HepG2 (cell line): ENCODE results near the gene PCSK5. TPM values are rescaled to one million over a fixed set of nuclear protein-coding genes. Genes with fewer than 3 reads are reported as not detected.

Experiments
- BORCS8-MEF2B ChIP-seq: sonication (generic); formaldehyde crosslinking; IDR thresholded peaks from 2 replicates; pipeline ENCODE4 v1.8.0; 2022; ENCODE audit warnings: mild to moderate bottlenecking, missing genetic modification reagents
- CENPX ChIP-seq: sonication (generic); formaldehyde crosslinking; IDR thresholded peaks from 2 replicates; pipeline ENCODE4 v1.9.0; 2021; ENCODE audit warnings: mild to moderate bottlenecking, missing genetic modification reagents, moderate library complexity
- EZH2 ChIP-seq: conservative IDR thresholded peaks from 2 replicates; pipeline ENCODE4 v1.6.1; 2012; ENCODE audit warnings: mild to moderate bottlenecking, low read depth, low read length, moderate library complexity
- FOXA1 ChIP-seq, 2 experiments: fragments of 450-650 bp in 1 of 2; sonication (generic) in 1 of 2; formaldehyde crosslinking in 1 of 2; IDR thresholded peaks; 2 replicates each; pipeline versions ENCODE4 v1.4.0 to v1.6.1; 2016 to 2020; ENCODE audit warnings: missing genetic modification reagents in 1 of 2
- HMG20A ChIP-seq: IDR thresholded peaks from 2 replicates; pipeline ENCODE4 v1.6.1; 2016; ENCODE audit warnings: borderline replicate concordance
- IRF2 ChIP-seq: IDR thresholded peaks from 2 replicates; pipeline ENCODE4 v1.6.1; 2018; ENCODE audit warnings: missing genetic modification reagents, missing compliant biosample characterization
- PAWR ChIP-seq: sonication (generic); formaldehyde crosslinking; IDR thresholded peaks from 2 replicates; pipeline ENCODE4 v1.4.0; 2020; ENCODE audit warnings: missing genetic modification reagents, mild to moderate bottlenecking, borderline replicate concordance
- PPARG ChIP-seq: conservative IDR thresholded peaks from 2 replicates; pipeline ENCODE4 v1.6.1; 2016; ENCODE audit warnings: missing biosample characterization, missing genetic modification reagents
- RAD21 ChIP-seq: fragments of 450-650 bp; formaldehyde crosslinking; IDR thresholded peaks from 2 replicates; pipeline ENCODE4 v1.5.0; 2020; ENCODE audit warnings: mild to moderate bottlenecking
- SMAD3 ChIP-seq: sonication (generic); formaldehyde crosslinking; IDR thresholded peaks from 2 replicates; pipeline ENCODE4 v1.4.0; 2020; ENCODE audit warnings: missing genetic modification reagents
- SOX6 ChIP-seq, 2 experiments: fragments of 450-650 bp in 1 of 2; sonication (generic) in 1 of 2; formaldehyde crosslinking in 1 of 2; IDR thresholded peaks; 2 replicates each; pipeline versions ENCODE4 v1.4.0 to v1.6.1; 2017 to 2020; ENCODE audit warnings: antibody characterized with exemption in 1 of 2, mild to moderate bottlenecking in 1 of 2, missing genetic modification reagents in 1 of 2
- ZNF564 ChIP-seq: sonication (generic); formaldehyde crosslinking; IDR thresholded peaks from 2 replicates; pipeline ENCODE4 v1.8.1; 2023; ENCODE audit warnings: mild to moderate bottlenecking, missing genetic modification reagents
- ZNF607 ChIP-seq: sonication (generic); formaldehyde crosslinking; IDR thresholded peaks from 2 replicates; pipeline ENCODE4 v1.5.1; 2020; ENCODE audit warnings: missing genetic modification reagents, mild to moderate bottlenecking, borderline replicate concordance
- ZNF781 ChIP-seq: sonication (generic); formaldehyde crosslinking; IDR thresholded peaks from 2 replicates; pipeline ENCODE4 v1.5.1; 2020; ENCODE audit warnings: borderline replicate concordance, mild to moderate bottlenecking, missing genetic modification reagents; ENCODE audit errors: not compliant biosample characterization
- polyA plus RNA-seq, 8 experiments: library from polyadenylated mRNA; depleted of rRNA in 3 of 8; stranded (reverse) in 7 of 8; unstranded in 1 of 8; fragments of >200 nt; fragmentation: Illumina TruSeq in 4 of 8; extraction: Trizol in 4 of 8; gene quantifications; 2 replicates each; pipeline versions ENCODE4 v1.2.1 to v1.2.3, GENCODE V29; 2011 to 2016; ENCODE audit warnings: low read depth in 4 of 8, missing spikeins in 1 of 8, mixed read lengths in 1 of 8; ENCODE audit not compliant: insufficient read depth in 1 of 8
- total RNA-seq, 5 experiments: library from RNA; depleted of rRNA; stranded (reverse); fragments of >200 nt; fragmentation: Illumina TruSeq; extraction: Trizol; gene quantifications; 2 replicates each; pipeline ENCODE4 v1.2.3, GENCODE V29; 2016; ENCODE audit warnings: low read depth in 1 of 5
- TF ChIP-seq, protein P1 (sequence below): sonication (generic); formaldehyde crosslinking; conservative IDR thresholded peaks from 2 replicates; pipeline ENCODE4 v1.5.0; 2020; ENCODE audit warnings: missing genetic modification reagents
- TF ChIP-seq, protein P2 (sequence below): sonication (generic); formaldehyde crosslinking; IDR thresholded peaks from 2 replicates; pipeline ENCODE4 v1.4.0; 2020; ENCODE audit warnings: missing genetic modification reagents, mild to moderate bottlenecking, borderline replicate concordance
- TF ChIP-seq, protein P3 (sequence below): sonication (generic); formaldehyde crosslinking; IDR thresholded peaks from 2 replicates; pipeline ENCODE4 v1.4.0; 2020; ENCODE audit warnings: missing genetic modification reagents, borderline replicate concordance
- TF ChIP-seq, protein P4 (sequence below): sonication (generic); formaldehyde crosslinking; IDR thresholded peaks from 2 replicates; pipeline ENCODE4 v1.4.0; 2020; ENCODE audit warnings: missing genetic modification reagents
- TF ChIP-seq, protein P5 (sequence below): IDR thresholded peaks from 2 replicates; pipeline ENCODE4 v1.6.1; 2018; ENCODE audit warnings: missing genetic modification reagents, mild to moderate bottlenecking, missing compliant biosample characterization

Gene PCSK5
- total and polyA plus RNA-seq, 2 of the 13 experiments (the other 11 are each of a cell fraction or from before 2014, with no cell fraction given): 0.55 to 0.66 TPM

DNA sequence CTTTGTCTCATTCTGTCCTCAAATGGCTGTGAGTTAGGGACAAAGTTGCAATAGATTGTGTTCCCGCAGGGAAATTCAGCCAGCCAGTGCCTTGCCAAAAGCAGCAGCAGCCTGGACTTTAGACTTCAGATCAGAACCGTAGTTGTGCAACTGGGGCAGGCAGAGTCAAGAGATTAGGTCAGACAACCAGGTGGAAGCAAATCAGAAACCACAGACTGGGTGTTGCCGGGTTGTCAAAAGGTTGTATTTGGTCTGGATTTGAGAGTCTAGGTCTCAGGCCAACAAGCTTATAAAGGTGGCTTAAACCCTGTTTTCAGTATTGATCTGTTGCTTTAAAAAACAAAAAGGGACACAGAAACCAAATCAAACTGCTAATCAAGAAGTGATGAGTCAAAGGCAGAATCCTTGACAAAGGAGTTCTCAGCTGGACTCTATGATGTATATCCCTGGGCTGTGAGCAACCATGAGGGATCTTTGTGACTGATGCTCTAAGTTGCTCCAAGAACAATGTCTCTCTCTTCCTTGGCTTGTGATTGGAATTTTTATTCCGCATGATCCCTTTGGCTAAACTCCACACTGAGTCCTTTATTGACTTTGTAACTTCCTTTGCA, 482.8 kb downstream of the PCSK5 start (continued):
- TF ChIP-seq, protein P1, sequence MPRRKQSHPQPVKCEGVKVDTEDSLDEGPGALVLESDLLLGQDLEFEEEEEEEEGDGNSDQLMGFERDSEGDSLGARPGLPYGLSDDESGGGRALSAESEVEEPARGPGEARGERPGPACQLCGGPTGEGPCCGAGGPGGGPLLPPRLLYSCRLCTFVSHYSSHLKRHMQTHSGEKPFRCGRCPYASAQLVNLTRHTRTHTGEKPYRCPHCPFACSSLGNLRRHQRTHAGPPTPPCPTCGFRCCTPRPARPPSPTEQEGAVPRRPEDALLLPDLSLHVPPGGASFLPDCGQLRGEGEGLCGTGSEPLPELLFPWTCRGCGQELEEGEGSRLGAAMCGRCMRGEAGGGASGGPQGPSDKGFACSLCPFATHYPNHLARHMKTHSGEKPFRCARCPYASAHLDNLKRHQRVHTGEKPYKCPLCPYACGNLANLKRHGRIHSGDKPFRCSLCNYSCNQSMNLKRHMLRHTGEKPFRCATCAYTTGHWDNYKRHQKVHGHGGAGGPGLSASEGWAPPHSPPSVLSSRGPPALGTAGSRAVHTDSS (CRISPR knock-in tag): no peak
- TF ChIP-seq ZNF781 (peak; percentile 53), SOX6 (IDR thresholded peaks at IDR 0.05) (no peak), SOX6 (CRISPR knock-in tag; IDR thresholded peaks at IDR 0.05) (peak; percentile 82), HMG20A (CRISPR knock-in tag) (peak; percentile 93), ZNF607 (CRISPR knock-in tag) (peak; percentile 60; the same call in 1 of the 2 replicates), FOXA1 (IDR thresholded peaks at IDR 0.05) (no peak), FOXA1 (CRISPR knock-in tag; IDR thresholded peaks at IDR 0.05) (peak; percentile 21; the same call in 1 of the 2 replicates), IRF2 (CRISPR knock-in tag) (peak; percentile 63), CENPX (CRISPR knock-in tag) (no peak), SMAD3 (0 out of 2 replicates have a peak, but pooled peaks have one; percentile 35), PPARG (CRISPR knock-in tag) (peak; percentile 58), BORCS8-MEF2B (CRISPR knock-in tag) (peak; percentile 55; the same call in 1 of the 2 replicates), ZNF564 (CRISPR knock-in tag) (no peak), EZH2 (no peak), PAWR (CRISPR knock-in tag) (no peak), RAD21 (CRISPR knock-in tag) (0 out of 2 replicates have a peak, but pooled peaks have one; percentile 21)
- TF ChIP-seq, protein P2, sequence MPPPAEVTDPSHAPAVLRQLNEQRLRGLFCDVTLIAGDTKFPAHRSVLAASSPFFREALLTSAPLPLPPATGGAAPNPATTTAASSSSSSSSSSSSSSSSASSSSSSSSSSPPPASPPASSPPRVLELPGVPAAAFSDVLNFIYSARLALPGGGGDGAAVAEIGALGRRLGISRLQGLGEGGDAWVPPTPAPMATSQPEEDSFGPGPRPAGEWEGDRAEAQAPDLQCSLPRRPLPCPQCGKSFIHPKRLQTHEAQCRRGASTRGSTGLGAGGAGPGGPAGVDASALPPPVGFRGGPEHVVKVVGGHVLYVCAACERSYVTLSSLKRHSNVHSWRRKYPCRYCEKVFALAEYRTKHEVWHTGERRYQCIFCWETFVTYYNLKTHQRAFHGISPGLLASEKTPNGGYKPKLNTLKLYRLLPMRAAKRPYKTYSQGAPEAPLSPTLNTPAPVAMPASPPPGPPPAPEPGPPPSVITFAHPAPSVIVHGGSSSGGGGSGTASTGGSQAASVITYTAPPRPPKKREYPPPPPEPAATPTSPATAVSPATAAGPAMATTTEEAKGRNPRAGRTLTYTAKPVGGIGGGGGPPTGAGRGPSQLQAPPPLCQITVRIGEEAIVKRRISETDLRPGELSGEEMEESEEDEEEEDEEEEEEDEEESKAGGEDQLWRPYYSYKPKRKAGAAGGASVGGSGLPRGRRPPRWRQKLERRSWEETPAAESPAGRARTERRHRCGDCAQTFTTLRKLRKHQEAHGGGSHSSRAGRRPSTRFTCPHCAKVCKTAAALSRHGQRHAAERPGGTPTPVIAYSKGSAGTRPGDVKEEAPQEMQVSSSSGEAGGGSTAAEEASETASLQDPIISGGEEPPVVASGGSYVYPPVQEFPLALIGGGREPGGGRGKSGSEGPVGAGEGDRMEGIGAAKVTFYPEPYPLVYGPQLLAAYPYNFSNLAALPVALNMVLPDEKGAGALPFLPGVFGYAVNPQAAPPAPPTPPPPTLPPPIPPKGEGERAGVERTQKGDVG (CRISPR knock-in tag): 0 out of 2 replicates have a peak, but pooled peaks have one; percentile 48
- TF ChIP-seq, protein P3, sequence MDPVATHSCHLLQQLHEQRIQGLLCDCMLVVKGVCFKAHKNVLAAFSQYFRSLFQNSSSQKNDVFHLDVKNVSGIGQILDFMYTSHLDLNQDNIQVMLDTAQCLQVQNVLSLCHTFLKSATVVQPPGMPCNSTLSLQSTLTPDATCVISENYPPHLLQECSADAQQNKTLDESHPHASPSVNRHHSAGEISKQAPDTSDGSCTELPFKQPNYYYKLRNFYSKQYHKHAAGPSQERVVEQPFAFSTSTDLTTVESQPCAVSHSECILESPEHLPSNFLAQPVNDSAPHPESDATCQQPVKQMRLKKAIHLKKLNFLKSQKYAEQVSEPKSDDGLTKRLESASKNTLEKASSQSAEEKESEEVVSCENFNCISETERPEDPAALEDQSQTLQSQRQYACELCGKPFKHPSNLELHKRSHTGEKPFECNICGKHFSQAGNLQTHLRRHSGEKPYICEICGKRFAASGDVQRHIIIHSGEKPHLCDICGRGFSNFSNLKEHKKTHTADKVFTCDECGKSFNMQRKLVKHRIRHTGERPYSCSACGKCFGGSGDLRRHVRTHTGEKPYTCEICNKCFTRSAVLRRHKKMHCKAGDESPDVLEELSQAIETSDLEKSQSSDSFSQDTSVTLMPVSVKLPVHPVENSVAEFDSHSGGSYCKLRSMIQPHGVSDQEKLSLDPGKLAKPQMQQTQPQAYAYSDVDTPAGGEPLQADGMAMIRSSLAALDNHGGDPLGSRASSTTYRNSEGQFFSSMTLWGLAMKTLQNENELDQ (CRISPR knock-in tag): no peak
- TF ChIP-seq, protein P4, sequence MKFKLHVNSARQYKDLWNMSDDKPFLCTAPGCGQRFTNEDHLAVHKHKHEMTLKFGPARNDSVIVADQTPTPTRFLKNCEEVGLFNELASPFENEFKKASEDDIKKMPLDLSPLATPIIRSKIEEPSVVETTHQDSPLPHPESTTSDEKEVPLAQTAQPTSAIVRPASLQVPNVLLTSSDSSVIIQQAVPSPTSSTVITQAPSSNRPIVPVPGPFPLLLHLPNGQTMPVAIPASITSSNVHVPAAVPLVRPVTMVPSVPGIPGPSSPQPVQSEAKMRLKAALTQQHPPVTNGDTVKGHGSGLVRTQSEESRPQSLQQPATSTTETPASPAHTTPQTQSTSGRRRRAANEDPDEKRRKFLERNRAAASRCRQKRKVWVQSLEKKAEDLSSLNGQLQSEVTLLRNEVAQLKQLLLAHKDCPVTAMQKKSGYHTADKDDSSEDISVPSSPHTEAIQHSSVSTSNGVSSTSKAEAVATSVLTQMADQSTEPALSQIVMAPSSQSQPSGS (CRISPR knock-in tag): peak; percentile 81; the same call in 1 of the 2 replicates
- TF ChIP-seq, protein P5, sequence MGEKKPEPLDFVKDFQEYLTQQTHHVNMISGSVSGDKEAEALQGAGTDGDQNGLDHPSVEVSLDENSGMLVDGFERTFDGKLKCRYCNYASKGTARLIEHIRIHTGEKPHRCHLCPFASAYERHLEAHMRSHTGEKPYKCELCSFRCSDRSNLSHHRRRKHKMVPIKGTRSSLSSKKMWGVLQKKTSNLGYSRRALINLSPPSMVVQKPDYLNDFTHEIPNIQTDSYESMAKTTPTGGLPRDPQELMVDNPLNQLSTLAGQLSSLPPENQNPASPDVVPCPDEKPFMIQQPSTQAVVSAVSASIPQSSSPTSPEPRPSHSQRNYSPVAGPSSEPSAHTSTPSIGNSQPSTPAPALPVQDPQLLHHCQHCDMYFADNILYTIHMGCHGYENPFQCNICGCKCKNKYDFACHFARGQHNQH: peak; percentile 75; the same call in 1 of the 2 replicates
